ENCODE data around the gene SEMA7A.

SEMA7A gene

DNA sequence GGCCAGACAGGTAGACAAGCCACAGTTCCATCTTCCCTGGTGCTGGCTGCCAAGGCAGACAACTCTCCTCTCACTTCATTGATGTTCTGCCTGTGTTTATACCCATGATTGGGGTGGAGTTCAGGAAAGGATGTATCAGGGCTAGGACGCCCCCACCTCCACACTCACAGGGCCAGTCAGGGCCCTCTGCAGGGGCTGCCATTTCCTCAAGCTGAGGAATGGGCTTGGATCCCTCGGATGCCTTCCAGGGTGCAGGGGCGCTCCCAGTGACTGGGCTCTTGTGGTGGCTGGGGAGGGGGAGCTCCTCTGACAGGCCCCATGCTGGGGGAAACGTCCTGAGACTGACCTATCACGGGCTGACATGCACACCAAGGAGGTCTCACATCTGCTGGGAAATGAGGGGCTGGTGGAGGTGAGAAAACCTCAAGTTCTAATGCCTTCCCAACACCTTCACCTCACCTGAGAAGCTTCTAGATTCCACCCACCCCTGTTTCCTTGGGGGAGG, 31.4 kb downstream of the SEMA7A start:
- CTCF ChIA-PET = interaction anchor here (1.2 to 6.0 kb wide), 3 partner anchors 17 to 35 kb away, joined by 3 to 47 read pairs (median 9); no protein-coding TSS in a partner anchor
- DNase-seq (ENCODE audit: low read depth, low spot score) = no peak
- TF ChIP-seq, protein P1, sequence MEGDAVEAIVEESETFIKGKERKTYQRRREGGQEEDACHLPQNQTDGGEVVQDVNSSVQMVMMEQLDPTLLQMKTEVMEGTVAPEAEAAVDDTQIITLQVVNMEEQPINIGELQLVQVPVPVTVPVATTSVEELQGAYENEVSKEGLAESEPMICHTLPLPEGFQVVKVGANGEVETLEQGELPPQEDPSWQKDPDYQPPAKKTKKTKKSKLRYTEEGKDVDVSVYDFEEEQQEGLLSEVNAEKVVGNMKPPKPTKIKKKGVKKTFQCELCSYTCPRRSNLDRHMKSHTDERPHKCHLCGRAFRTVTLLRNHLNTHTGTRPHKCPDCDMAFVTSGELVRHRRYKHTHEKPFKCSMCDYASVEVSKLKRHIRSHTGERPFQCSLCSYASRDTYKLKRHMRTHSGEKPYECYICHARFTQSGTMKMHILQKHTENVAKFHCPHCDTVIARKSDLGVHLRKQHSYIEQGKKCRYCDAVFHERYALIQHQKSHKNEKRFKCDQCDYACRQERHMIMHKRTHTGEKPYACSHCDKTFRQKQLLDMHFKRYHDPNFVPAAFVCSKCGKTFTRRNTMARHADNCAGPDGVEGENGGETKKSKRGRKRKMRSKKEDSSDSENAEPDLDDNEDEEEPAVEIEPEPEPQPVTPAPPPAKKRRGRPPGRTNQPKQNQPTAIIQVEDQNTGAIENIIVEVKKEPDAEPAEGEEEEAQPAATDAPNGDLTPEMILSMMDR (IDR thresholded peaks at IDR 0.05; ENCODE audit: insufficient read depth, low read length, missing control alignments) = no peak
- POLR2A ChIA-PET = interaction anchor here (0.6 to 1.5 kb wide), 3 partner anchors 16 to 20 kb away, joined by 3 to 6 read pairs (median 3); no protein-coding TSS in a partner anchor
- no peak overlapping the region for H3K4me3 ChIP-seq (ENCODE audit: low read depth, low read length)

DNA sequence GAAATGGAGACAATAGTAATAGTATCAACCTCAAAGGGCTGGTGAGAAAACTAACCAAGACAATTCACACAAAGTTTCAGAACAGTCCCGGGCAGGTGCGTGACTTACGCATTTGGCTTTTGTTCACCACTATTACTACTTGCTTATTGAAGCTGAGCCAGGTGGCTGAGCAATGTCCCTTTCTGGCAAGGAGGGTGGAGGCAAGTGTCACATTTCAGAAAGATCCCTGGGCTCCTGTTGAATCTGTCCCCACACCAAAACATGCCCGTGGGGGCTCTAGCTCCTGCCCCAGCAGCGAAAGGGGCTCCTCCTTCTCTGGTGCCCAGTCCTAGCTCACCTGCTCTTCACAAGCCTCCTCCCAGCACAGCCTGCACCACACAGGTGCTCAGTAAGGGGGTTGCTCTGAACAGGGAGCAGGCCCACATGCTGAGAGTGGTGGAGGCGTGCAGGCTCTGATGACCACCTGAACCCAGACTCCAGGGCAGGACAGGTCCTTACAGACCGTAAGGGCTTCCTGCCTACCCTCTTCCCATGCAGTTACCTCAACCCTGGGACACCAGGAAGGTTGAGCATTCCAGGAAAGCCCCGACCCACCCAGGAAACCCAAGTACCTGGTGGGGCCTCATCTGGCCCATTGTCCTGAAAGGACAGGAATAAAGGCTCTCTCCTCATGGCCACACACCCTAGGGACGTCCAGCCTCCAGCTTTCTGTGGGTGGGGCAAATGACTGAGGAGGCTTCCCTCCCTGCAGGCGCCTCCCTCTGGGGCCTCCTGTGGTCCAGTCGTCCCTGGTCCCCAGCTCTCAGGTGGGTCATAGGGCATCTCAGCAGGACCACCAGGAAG, 32.6 kb downstream of the SEMA7A start:
- ChIA-PET POLR2A (interaction anchor here (1.0 kb wide), 2 partner anchors 26 to 32 kb away, joined by 4 to 5 read pairs; no protein-coding TSS in a partner anchor), CTCF (interaction anchor here (0.7 to 3.8 kb wide), 4 partner anchors 9 to 19 kb away, joined by 3 to 13 read pairs (median 6); no protein-coding TSS in a partner anchor)
- TF ChIP-seq, protein P1 (IDR thresholded peaks at IDR 0.05; ENCODE audit: insufficient read depth, low read length, missing control alignments) = no peak
- H3K4me3 ChIP-seq (ENCODE audit: low read depth, low read length) = no peak overlapping the region
- DNase-seq (ENCODE audit: low read depth, low spot score) = no peak

GRCh38 chr15:74400313-74400860, 33.4 kb downstream of the SEMA7A start:
- ChIA-PET CTCF (interaction anchor here (0.7 to 3.8 kb wide), 5 partner anchors 9 to 42 kb away, joined by 3 to 13 read pairs (median 3); no protein-coding TSS in a partner anchor), POLR2A (interaction anchor here (1.0 kb wide), 1 partner anchor 33 kb away, joined by 5 read pairs; no protein-coding TSS in a partner anchor)
- DNase-seq (ENCODE audit: low read depth, low spot score) = no peak
- H3K4me3 ChIP-seq (ENCODE audit: low read depth, low read length) = no peak overlapping the region
- TF ChIP-seq, protein P1 (IDR thresholded peaks at IDR 0.05; ENCODE audit: insufficient read depth, low read length, missing control alignments) = no peak

GRCh38 chr15:74399511-74400312, 34.0 kb downstream of the SEMA7A start:
- ChIA-PET CTCF (interaction anchor here (0.9 to 3.8 kb wide), 5 partner anchors 10 to 42 kb away, joined by 3 to 13 read pairs (median 3); no protein-coding TSS in a partner anchor), POLR2A (interaction anchor here (1.0 kb wide), 1 partner anchor 33 kb away, joined by 5 read pairs; no protein-coding TSS in a partner anchor)
- H3K4me3 ChIP-seq (ENCODE audit: low read depth, low read length) = no peak overlapping the region
- no peak for DNase-seq (ENCODE audit: low read depth, low spot score)
- TF ChIP-seq, protein P1 (IDR thresholded peaks at IDR 0.05; ENCODE audit: insufficient read depth, low read length, missing control alignments) = no peak

GRCh38 chr15:74399100-74399499, 34.7 kb downstream of the SEMA7A start:
- ChIA-PET CTCF (interaction anchor here (1.1 to 3.8 kb wide), 5 partner anchors 8 to 41 kb away, joined by 3 to 13 read pairs (median 4); no protein-coding TSS in a partner anchor), POLR2A (no interaction called here)
- no peak for DNase-seq (ENCODE audit: low read depth, low spot score)

More at GRCh38 chr15:74399100-74399499, 34.7 kb downstream of the SEMA7A start:
- no peak overlapping the region for H3K4me3 ChIP-seq (ENCODE audit: low read depth, low read length)
- TF ChIP-seq, protein P1 (IDR thresholded peaks at IDR 0.05; ENCODE audit: insufficient read depth, low read length, missing control alignments) = no peak
